Memory B cell (primary cell): Measurements from ENCODE around the gene PELI3.
A peak's percentile ranks its signal among the peaks of the same experiment; 100 is the strongest.
"Not testable (repeated sequence)": the region's sequence is repeated elsewhere in the genome, so short reads cannot be mapped to it uniquely, and the experiment has no call there.

Experiments used
- ATAC-seq: fragments of 150-1000 bp; cut with Tn5 transposase; 2 replicates; pipeline ENCODE4 v1.10.0; 2021; ENCODE audit warnings: low read depth, mild to moderate bottlenecking, moderate library complexity
- DNase-seq, 2 donors: peaks; one replicate each; pipeline ENCODE4 v3.0.0; 2022; ENCODE audit warnings: low spot score in 2 of 2
- H3K27ac Mint-ChIP-seq: one replicate; pipeline ENCODE4 v1.8.0; 2022; ENCODE audit warnings: mild to moderate bottlenecking, moderate library complexity, mixed read lengths
- H3K27me3 Mint-ChIP-seq: one replicate; pipeline ENCODE4 v1.8.0; 2022; ENCODE audit warnings: mixed read lengths
- H3K36me3 Mint-ChIP-seq: one replicate; pipeline ENCODE4 v1.8.0; 2022; ENCODE audit warnings: mild to moderate bottlenecking, mixed read lengths
- H3K4me1 Mint-ChIP-seq: one replicate; pipeline ENCODE4 v1.8.0; 2022; ENCODE audit warnings: mixed read lengths
- H3K4me3 Mint-ChIP-seq: one replicate; pipeline ENCODE4 v1.8.0; 2022; ENCODE audit warnings: mild to moderate bottlenecking, moderate library complexity, mixed read lengths
- H3K9me3 Mint-ChIP-seq: one replicate; pipeline ENCODE4 v1.8.0; 2022; ENCODE audit warnings: mixed read lengths

The PELI3 gene, protein sequence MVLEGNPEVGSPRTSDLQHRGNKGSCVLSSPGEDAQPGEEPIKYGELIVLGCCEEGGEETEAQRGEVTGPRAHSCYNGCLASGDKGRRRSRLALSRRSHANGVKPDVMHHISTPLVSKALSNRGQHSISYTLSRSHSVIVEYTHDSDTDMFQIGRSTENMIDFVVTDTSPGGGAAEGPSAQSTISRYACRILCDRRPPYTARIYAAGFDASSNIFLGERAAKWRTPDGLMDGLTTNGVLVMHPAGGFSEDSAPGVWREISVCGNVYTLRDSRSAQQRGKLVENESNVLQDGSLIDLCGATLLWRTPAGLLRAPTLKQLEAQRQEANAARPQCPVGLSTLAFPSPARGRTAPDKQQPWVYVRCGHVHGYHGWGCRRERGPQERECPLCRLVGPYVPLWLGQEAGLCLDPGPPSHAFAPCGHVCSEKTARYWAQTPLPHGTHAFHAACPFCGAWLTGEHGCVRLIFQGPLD

DNA sequence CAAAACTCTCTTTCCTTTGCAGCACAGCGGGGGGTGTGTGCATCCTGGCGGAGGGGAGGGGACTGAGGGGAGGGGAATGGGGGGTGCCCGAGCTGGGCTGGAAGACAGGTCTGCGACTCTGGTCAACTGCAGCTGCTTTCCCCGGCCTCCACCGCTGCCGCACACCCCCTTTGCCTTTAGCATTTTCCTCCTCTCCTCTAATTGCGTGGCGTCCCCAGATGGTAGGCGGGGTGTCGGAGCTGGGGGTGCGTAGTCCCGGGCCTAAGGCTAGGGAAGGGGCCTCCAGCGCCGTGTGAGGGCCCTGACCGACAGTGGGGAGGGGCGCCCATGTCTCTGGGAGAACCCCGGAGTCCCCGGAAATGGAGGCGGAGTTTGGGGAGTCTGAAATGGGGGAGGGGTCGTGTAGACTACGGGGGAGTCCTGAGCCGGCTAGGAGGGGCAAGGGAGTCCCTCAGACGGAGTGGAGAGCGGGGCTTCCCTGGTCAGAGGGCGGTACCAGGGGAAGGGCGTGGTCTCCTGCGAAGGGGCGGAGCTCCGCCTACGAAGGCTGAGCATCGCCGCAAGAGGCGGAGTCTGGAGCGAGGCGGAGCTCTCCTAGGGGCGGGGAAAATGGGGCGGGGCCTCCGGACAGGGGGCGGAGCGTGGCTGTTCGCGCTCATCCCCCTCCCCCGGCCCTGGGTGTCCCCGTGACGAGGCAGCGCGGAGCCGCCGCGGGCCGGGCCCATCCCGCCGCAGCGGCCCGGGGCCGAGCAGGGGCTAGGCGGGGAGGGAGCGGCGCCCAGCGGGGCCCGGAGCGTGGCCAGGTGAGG is at the start of gene PELI3:
TSS of gene PELI3 (plus strand) at position 681 of the 809 bp plus-strand sequence. CDS start 1,224 bp downstream, outside the sequence.
- Mint-ChIP-seq H3K9me3 (no peaks in the 10 kb centered on the region), H3K27me3 (no peaks in the 10 kb centered on the region), H3K4me3 (peak within 1 kb of the TSS; percentile 88), H3K4me1 (peaks cover 24% of the 10 kb centered on the region), H3K27ac (peak within 1 kb of the TSS; percentile 91), H3K36me3 (no peaks in the 10 kb centered on the region)
- DNase-seq (peak; percentile 95 to 97), ATAC-seq (peak; percentile 86)

DNA sequence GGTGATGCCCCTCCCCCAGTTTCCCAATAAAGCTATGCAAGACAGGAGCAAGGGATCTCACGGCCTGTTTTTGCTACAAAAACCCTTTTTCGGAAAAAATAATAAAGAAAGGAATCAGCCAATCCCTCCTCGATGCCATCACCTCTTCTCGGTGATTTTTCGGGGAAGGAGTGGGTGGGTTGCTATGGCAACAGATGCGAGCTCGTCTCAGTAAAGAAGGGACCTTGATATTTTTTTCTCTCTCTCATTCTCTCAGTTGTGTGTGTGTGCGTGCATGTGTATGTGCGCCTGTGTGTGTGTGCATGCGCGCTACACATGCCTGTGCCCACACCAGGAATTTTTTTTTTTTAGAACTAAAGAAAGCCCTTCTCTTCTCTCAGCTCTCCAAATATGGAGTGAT is 49.7 kb upstream of the PELI3 start:
- H3K4me1 Mint-ChIP-seq, result peaks cover 5% of the 10 kb centered on the region
- no peak overlapping the region for H3K4me3 Mint-ChIP-seq
- no peaks in the 10 kb centered on the region for H3K36me3 Mint-ChIP-seq
- no peak for DNase-seq
- ATAC-seq, result no peak
- peaks cover 4% of the 10 kb centered on the region for H3K9me3 Mint-ChIP-seq
- no peak overlapping the region for H3K27ac Mint-ChIP-seq
- H3K27me3 Mint-ChIP-seq, result peaks cover 48% of the 10 kb centered on the region

DNA sequence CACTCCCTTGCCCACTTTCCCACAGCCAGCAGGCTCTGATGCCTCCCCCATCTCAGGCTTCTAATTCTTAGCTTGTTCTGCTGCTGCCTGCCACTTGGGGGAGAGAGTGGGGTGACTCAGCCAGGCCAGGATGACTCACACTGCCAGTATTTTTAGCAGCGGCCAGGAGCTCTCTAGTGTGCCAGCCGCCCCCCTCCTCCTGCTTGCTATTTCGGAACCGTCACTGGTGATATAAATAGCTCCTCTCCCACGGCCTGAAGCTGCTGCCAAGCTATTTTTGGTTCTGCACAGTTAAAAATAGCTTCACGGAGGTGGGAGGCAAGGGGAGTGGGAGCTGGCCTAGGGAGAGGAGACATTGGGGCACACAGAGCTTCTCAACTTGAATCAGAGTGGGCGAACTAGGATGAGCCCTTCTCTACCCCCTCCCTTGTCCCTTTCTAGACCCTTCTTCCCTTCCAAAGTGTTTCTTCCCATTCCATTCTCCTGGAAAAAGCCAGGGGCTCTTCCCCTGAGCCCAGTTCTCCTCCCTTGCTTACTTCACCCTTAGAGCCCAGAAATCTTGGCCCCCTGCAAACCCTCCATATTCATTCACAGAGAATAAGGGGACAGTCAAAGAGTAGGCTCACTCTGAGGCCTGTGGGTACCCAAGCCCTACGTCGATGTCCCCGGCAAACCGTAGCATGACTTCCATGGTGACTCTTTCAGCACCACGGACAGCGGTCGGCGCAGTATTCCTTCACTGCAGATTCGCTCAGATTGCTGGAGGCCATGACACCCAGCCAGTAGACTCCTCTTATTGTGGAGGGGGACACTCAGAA is 48.3 kb upstream of the PELI3 start:
- Mint-ChIP-seq H3K27me3 (peaks cover 42% of the 10 kb centered on the region), H3K4me1 (peaks cover 5% of the 10 kb centered on the region), H3K9me3 (peaks cover 4% of the 10 kb centered on the region), H3K27ac (no peak overlapping the region), H3K4me3 (no peak overlapping the region), H3K36me3 (no peaks in the 10 kb centered on the region)
- ATAC-seq (peak; percentile 35), DNase-seq (peak in 1 of 2 donors; percentile 28)

DNA sequence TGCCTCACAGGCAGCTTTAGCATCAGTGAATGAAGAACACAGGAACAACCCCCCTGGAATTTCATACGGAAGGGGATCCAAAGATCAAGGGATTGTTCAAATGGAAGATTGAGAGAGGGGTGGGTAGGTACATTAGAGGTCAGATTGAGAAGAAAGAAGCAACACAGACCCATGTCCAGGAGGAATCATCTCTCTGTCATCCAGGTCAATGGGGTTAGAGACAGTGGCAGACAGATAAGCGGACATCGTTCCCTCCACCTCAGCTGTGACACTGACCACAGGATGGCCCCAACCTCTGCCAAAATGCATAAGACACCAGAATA is 47.8 kb upstream of the PELI3 start:
- peaks cover 40% of the 10 kb centered on the region for H3K27me3 Mint-ChIP-seq
- peaks cover 5% of the 10 kb centered on the region for H3K4me1 Mint-ChIP-seq
- ATAC-seq (no peak), DNase-seq (no peak)
- H3K9me3 Mint-ChIP-seq, result peaks cover 4% of the 10 kb centered on the region
- no peak overlapping the region for H3K27ac Mint-ChIP-seq
- no peak overlapping the region for H3K4me3 Mint-ChIP-seq
- no peaks in the 10 kb centered on the region for H3K36me3 Mint-ChIP-seq

DNA sequence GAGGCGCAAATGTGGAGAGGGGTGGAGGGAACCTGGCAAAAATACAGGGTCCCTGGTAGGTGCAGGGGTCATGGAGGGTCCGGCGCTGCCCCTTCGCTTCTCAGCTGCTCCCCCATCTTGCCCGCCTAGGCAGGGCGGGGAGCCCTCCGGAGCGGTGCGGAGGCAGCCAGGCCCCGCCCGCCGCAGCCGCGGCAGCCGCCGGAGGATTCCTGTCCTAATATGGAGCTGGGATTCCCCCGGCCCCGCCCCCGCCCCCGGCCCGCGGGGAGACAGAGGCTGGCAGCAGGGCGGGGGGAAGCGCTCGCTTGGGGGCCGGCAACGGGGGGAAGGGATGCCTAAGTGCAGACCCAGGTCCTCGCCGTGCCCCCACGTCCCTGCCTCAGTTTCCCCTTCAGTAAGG is 46.9 kb upstream of the PELI3 start:
- Mint-ChIP-seq H3K27ac (no peak overlapping the region), H3K36me3 (no peaks in the 10 kb centered on the region), H3K4me3 (no peak overlapping the region), H3K9me3 (peaks cover 4% of the 10 kb centered on the region), H3K4me1 (peaks cover 5% of the 10 kb centered on the region), H3K27me3 (peaks cover 35% of the 10 kb centered on the region)
- DNase-seq, result no peak
- ATAC-seq, result no peak

DNA sequence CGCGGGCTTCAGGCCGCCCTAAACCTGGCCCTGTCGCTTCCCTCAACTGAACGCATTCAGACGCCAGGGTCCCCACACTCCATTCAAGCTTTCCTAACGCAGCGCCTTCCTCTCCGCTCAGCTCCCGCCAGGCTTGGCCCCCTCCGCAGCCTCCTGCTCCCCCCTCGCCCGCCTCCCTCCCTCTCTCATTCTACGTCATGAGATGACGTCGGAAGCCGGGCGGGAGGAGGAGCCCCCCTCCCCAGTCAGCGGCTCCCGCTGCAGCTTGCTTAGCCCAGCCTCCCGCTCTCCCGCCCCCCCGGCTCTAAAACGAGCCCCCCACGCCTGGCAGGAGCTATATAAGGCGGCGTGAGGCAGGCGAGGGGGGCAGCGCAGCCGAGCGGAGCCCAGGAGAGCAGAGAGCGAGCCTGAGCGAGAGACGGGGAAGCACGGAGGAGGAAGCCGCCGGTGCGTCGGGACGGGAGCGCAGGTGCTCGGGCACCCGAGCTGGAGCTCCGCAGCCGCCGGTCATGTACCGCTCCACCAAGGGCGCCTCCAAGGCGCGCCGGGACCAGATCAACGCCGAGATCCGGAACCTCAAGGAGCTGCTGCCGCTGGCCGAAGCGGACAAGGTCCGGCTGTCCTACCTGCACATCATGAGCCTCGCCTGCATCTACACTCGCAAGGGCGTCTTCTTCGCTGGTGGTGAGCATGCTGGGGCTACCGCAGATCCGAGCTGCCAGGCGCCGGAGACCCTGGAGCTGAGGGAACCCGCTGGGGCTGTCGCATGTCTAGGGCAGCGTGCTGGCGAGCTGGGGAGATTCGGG is 45.8 kb upstream of the PELI3 start, which contains the start of gene NPAS4:
TSS of gene NPAS4 (plus strand) at position 365 of the 806 bp plus-strand sequence. CDS start at position 510, 145 bp downstream.
- Mint-ChIP-seq H3K27ac (no peak within 1 kb of the TSS), H3K9me3 (peaks cover 4% of the 10 kb centered on the region), H3K4me3 (no peak within 1 kb of the TSS), H3K4me1 (peaks cover 5% of the 10 kb centered on the region), H3K36me3 (no peaks in the 10 kb centered on the region), H3K27me3 (peaks cover 27% of the 10 kb centered on the region)
- ATAC-seq (no peak), DNase-seq (no peak)

DNA sequence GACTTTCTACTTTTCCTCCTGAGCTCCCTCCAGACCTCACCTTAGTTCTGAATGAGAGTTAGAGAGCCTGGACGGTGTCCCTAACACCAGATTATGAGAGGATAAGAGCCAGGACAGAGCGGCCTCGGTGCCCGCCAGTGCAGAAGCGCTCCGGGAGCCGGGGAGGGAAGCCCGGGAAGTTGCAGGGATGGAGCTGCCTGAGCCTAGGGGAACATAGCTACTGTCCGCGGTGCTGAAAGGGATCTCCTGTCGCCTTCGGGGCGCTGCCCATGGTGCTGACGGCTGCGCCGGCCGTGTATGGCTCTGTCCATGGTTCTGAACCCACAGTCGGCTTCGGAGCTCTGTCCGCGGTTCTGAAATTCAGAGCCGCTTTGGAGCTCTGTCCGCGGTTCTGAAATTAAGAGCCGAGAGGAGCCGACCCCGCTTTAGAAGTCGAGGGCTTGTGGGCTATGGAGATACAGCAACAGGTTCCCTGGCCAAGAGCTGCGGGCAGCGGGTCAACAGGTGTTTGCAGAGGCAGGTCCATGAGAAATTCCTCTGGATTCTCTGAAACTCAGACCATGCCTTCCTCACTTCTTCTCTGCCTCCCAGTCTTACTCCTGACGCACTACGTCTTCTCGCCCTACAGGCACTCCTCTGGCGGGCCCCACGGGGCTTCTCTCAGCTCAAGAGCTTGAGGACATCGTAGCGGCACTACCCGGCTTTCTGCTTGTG is 45.1 kb upstream of the PELI3 start:
- peaks cover 5% of the 10 kb centered on the region for H3K4me1 Mint-ChIP-seq
- DNase-seq (peak; percentile 90 to 98), ATAC-seq (peak; percentile 77)
- peaks cover 25% of the 10 kb centered on the region for H3K27me3 Mint-ChIP-seq
- H3K4me3 Mint-ChIP-seq, result no peak overlapping the region
- no peaks in the 10 kb centered on the region for H3K36me3 Mint-ChIP-seq
- H3K9me3 Mint-ChIP-seq, result peaks cover 4% of the 10 kb centered on the region
- H3K27ac Mint-ChIP-seq, result no peak overlapping the region

DNA sequence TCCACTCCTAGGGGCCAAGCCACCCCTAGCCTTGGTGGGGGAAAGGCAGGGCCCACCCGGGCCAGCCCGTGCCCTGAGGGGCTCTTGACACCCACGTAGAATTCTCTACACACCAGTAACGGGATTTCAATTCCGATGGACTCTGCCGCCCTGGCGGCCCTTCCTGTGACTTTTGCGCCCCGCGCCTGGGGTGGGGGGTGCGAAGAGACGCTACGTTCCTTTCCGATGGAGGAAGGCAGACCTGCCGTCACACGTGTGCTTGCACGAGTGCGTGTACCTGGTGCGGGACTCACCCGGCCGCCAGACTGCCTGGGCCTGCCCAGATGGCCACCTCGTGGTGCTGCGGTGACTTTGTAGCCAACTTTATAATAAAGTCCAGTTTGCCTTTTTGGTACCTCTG is 40.4 kb upstream of the PELI3 start:
- no peak for ATAC-seq

DNA sequence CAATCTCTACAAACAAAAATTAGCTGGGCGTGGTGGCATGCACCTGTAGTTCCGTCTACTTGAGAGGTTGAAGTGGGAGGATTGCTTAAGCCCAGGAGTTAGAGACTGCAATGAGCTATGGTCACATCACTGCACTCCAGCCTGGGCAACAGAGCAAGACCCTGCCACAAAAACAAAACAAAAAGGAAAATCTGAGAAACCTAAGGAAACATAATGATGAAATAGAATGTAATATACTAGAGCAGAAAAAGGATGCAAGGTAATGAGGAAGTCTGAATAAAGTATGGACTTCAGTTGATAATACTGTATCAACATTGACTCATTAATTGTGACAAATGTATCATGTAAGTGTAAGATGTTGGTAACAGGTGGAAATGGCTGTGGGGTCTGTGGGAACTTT is 37.8 kb upstream of the PELI3 start:
- no peak overlapping the region for H3K4me3 Mint-ChIP-seq
- no peak for ATAC-seq
- no peaks in the 10 kb centered on the region for H3K27me3 Mint-ChIP-seq

More for the DNA sequence above, 40.4 kb upstream of the PELI3 start:
- H3K9me3 Mint-ChIP-seq, result no peaks in the 10 kb centered on the region
- peaks cover 5% of the 10 kb centered on the region for H3K36me3 Mint-ChIP-seq
- no peaks in the 10 kb centered on the region for H3K27me3 Mint-ChIP-seq
- H3K4me1 Mint-ChIP-seq, result no peaks in the 10 kb centered on the region
- no peak overlapping the region for H3K4me3 Mint-ChIP-seq
- DNase-seq, result no peak
- no peak overlapping the region for H3K27ac Mint-ChIP-seq

DNA sequence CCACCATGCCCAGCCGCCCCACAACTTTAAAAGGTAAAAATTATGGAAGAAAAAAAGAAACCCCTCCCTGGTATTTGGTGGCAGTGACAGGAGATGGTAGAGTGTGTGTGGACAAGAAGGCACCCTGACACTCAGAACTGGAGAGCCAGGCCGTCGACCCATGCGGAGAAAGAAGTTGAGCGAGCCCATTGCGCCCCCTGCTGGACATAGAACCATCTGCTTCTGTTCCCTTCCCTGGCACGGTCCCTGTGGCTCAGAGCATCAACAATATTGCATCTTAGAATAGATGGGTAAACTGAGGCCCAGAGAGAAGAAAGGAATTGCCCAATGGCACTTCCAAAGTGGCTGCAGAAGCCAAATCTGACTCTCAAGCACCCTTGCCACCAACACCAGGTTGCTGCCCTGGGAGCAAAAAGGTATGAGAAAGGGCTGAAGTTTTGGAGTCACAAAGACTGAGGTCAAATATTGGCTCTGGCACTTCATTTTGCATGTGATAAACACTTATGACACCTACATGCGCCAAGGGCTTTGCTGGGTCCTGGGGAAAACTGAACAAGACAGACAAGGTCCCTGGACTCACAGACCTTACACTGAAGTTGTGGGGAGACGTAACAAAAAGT is 36.6 kb upstream of the PELI3 start:
- DNase-seq (peak; percentile 54 to 56), ATAC-seq (peak; percentile 73)
- no peak overlapping the region for H3K4me3 Mint-ChIP-seq
- H3K27ac Mint-ChIP-seq, result no peak overlapping the region
- H3K4me1 Mint-ChIP-seq, result no peaks in the 10 kb centered on the region
- H3K27me3 Mint-ChIP-seq, result no peaks in the 10 kb centered on the region
- H3K9me3 Mint-ChIP-seq, result no peaks in the 10 kb centered on the region
- H3K36me3 Mint-ChIP-seq, result peaks cover 16% of the 10 kb centered on the region

More for the DNA sequence above, 37.8 kb upstream of the PELI3 start:
- peaks cover 13% of the 10 kb centered on the region for H3K36me3 Mint-ChIP-seq
- no peak overlapping the region for H3K27ac Mint-ChIP-seq
- no peaks in the 10 kb centered on the region for H3K9me3 Mint-ChIP-seq
- DNase-seq, result no peak
- no peaks in the 10 kb centered on the region for H3K4me1 Mint-ChIP-seq

DNA sequence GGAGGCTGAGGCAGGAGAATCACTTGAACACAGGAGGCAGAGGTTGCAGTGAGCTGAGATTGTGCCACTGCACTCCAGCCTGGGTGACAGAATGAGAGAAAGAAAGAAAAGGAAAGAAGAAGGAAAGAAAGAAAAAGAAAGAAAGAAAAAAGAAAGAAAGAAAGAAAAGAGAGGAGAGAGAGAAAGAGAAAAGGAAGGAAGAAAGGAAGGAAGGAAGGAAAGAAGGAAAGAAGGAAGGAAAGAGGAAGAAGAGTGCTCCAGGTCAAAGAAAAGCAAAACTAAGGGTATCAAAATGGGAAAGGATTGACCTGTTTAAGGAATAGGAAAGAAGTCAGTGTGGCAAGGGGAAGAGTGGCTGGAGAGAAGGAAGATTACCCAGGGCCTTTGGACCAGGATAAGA is 35.4 kb upstream of the PELI3 start:
- ATAC-seq, H3K9me3 Mint-ChIP-seq, H3K4me3 Mint-ChIP-seq, H3K27ac Mint-ChIP-seq, H3K27me3 Mint-ChIP-seq, H3K4me1 Mint-ChIP-seq, DNase-seq: not testable (repeated sequence)
- peaks cover 21% of the 10 kb centered on the region for H3K36me3 Mint-ChIP-seq

DNA sequence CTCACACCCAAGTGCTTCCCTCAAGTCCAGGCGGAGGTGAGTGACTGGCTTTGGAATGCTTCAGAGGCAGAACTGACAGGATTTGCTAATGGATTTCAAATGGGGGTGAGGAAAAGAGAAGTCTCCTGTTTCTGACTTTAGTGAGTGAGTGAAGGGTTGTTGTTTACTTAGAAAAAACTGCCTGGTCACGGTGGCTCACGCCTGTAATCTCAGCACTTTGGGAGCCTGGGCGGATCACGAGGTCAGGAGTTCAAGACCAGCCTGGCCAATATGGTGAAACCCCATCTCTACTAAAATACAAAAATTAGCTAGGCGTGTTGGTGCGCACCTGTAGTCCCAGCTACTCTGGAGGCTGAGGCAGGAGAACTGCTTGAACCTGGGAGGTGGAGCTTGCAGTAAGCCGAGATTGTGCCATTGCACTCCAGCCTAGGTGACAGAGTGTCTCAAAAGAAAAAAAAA is 34.8 kb upstream of the PELI3 start:
- not testable (repeated sequence) for H3K4me1 Mint-ChIP-seq, H3K27me3 Mint-ChIP-seq, DNase-seq, H3K9me3 Mint-ChIP-seq, H3K27ac Mint-ChIP-seq, ATAC-seq, H3K4me3 Mint-ChIP-seq
- H3K36me3 Mint-ChIP-seq, result peaks cover 25% of the 10 kb centered on the region
